SK-N-SH (cell line): Measurements from ENCODE around the gene EXOC6B. TPM values are rescaled to one million over a fixed set of nuclear protein-coding genes. Genes with fewer than 3 reads are reported as not detected.

Source experiments
- CTCF ChIA-PET: fragments of 300-600, 350-600 bp; formaldehyde crosslinking; extraction: SDS; loops from one replicate; lab custom pipeline; 2021; lab: Yijun Ruan, JAX
- POLR2A ChIA-PET: fragments of 350-600 bp; sonication (Branson Sonifier 250); formaldehyde crosslinking; extraction: SDS; loops from one replicate; lab custom pipeline; 2020; ENCODE audit warnings: antibody characterized with exemption, inconsistent platforms; lab: Yijun Ruan, JAX
- DNase-seq: peaks from one replicate; pipeline ENCODE4 v3.0.0; 2012
- H2AFZ ChIP-seq: fragments of 200-600 bp; sonication (generic); 2 replicates; pipeline ENCODE4 v1.8.1; 2016; ENCODE audit warnings: antibody characterized with exemption, mild to moderate bottlenecking, low read depth
- H3F3A ChIP-seq: fragments of 200-600 bp; sonication (generic); replicated peaks from 2 replicates; pipeline ENCODE3; 2016; ENCODE audit warnings: antibody characterized with exemption, mild to moderate bottlenecking; ENCODE audit not compliant: insufficient read depth
- H3K27ac ChIP-seq, 2 experiments: fragments of 200-500 bp in 1 of 2; fragments of 200-600 bp in 1 of 2; sonication (Bioruptor generic) in 1 of 2; sonication (generic), shearing (Covaris generic) in 1 of 2; 2 replicates each; pipeline versions ENCODE4 v1.5.1 to v1.6.1; 2014 to 2016; ENCODE audit warnings: low read depth in 2 of 2, inconsistent platforms in 1 of 2, low read length in 1 of 2, mild to moderate bottlenecking in 1 of 2, mixed read lengths in 1 of 2
- H3K27me3 ChIP-seq: fragments of 200-600 bp; sonication (generic), shearing (Covaris generic); 2 replicates; pipeline ENCODE4 v1.6.1; 2016; ENCODE audit warnings: mixed run types; ENCODE audit not compliant: insufficient read depth
- H3K36me3 ChIP-seq, 2 experiments: fragments of 200-500 bp in 1 of 2; fragments of 200-600 bp in 1 of 2; sonication (Bioruptor generic) in 1 of 2; sonication (generic) in 1 of 2; replicated peaks in 1 of 2; 2 replicates each; pipeline versions ENCODE3 to v1.5.1; 2014 to 2016; ENCODE audit warnings: low read length in 1 of 2, mild to moderate bottlenecking in 1 of 2; ENCODE audit not compliant: insufficient read depth in 2 of 2, control insufficient read depth in 1 of 2
- H3K4me1 ChIP-seq, 2 experiments: fragments of 200-500 bp in 1 of 2; fragments of 200-600 bp in 1 of 2; sonication (Bioruptor generic) in 1 of 2; sonication (generic), shearing (Covaris generic) in 1 of 2; 2 replicates each; pipeline versions ENCODE4 v1.5.1 to v1.6.1; 2014 to 2016; ENCODE audit warnings: low read depth in 1 of 2, low read length in 1 of 2, mixed run types in 1 of 2; ENCODE audit not compliant: insufficient read depth in 2 of 2, control insufficient read depth in 1 of 2
- H3K4me2 ChIP-seq: fragments of 200-600 bp; sonication (generic), shearing (Covaris generic); 2 replicates; pipeline ENCODE4 v1.6.1; 2017; ENCODE audit warnings: mixed run types
- H3K4me3 ChIP-seq, 2 experiments: fragments of 200-500 bp in 1 of 2; fragments of 200-600 bp in 1 of 2; sonication (Bioruptor generic) in 1 of 2; sonication (generic), shearing (Covaris generic) in 1 of 2; 2 replicates each; pipeline versions ENCODE4 v1.5.1 to v1.8.1; 2014 to 2016; ENCODE audit warnings: low read depth in 2 of 2, inconsistent platforms in 1 of 2, low read length in 1 of 2, mild to moderate bottlenecking in 1 of 2, mixed read lengths in 1 of 2, moderate library complexity in 1 of 2
- H3K79me2 ChIP-seq: fragments of 200-600 bp; sonication (generic); 2 replicates; pipeline ENCODE4 v1.8.1; 2017; ENCODE audit warnings: mild to moderate bottlenecking; ENCODE audit not compliant: insufficient read depth
- H3K9ac ChIP-seq: fragments of 200-600 bp; sonication (generic); 2 replicates; pipeline ENCODE4 v1.6.1; 2017; ENCODE audit warnings: mixed run types
- H3K9me2 ChIP-seq: fragments of 200-600 bp; sonication (generic); 2 replicates; pipeline ENCODE4 v1.6.1; 2017; ENCODE audit warnings: mixed run types
- H3K9me3 ChIP-seq: fragments of 200-600 bp; sonication (generic); 2 replicates; pipeline ENCODE4 v1.6.1; 2017; ENCODE audit warnings: mixed run types, mild to moderate bottlenecking, moderate library complexity
- H4K20me1 ChIP-seq: fragments of 200-600 bp; sonication (generic); 2 replicates; pipeline ENCODE4 v1.6.1; 2017; ENCODE audit warnings: mild to moderate bottlenecking, mixed run types; ENCODE audit not compliant: insufficient read depth
- FOXJ3 ChIP-seq: sonication (generic); formaldehyde crosslinking; IDR thresholded peaks from 2 replicates; pipeline ENCODE4 v1.5.1; 2020; ENCODE audit warnings: mild to moderate bottlenecking, missing genetic modification reagents
- FOXM1 ChIP-seq: IDR thresholded peaks from 2 replicates; pipeline ENCODE4 v1.4.0; 2012; ENCODE audit warnings: low read depth, mild to moderate bottlenecking
- MAX ChIP-seq: IDR thresholded peaks from 2 replicates; pipeline ENCODE4 v1.4.0; 2012; ENCODE audit warnings: low read depth
- MEF2A ChIP-seq: IDR thresholded peaks from 2 replicates; pipeline ENCODE4 v1.4.0; 2012; ENCODE audit warnings: low read depth, borderline replicate concordance
- NFIC ChIP-seq: IDR thresholded peaks from 2 replicates; pipeline ENCODE4 v1.4.0; 2012; ENCODE audit warnings: borderline replicate concordance
- SIN3A ChIP-seq: IDR thresholded peaks from 2 replicates; pipeline ENCODE4 v1.6.1; 2012; ENCODE audit warnings: low read depth, mild to moderate bottlenecking, low read length, moderate library complexity, borderline replicate concordance
- ZBTB33 ChIP-seq: IDR thresholded peaks from 2 replicates; pipeline ENCODE4 v1.4.0; 2012; ENCODE audit warnings: low read depth, borderline replicate concordance
- WGBS: methylation state at CpG from one replicate; pipeline ENCODE4 v1.1.6; 2017; ENCODE audit warnings: low lambda C conversion rate; 5-methylcytosine and 5-hydroxymethylcytosine counted together
- polyA plus RNA-seq, 3 experiments: library from polyadenylated mRNA; depleted of rRNA; stranded (reverse); fragments of >200 nt; gene quantifications; 2 replicates each; pipeline ENCODE4 v1.2.3, GENCODE V29; 2012
- TF ChIP-seq, protein P1 (sequence below): IDR thresholded peaks from 2 replicates; pipeline ENCODE4 v1.6.1; 2012; ENCODE audit warnings: mild to moderate bottlenecking, low read depth, low read length, moderate library complexity
- TF ChIP-seq, protein P2 (sequence below): IDR thresholded peaks from 2 replicates; pipeline ENCODE4 v1.4.0; 2012; ENCODE audit warnings: low read depth, borderline replicate concordance

Gene EXOC6B
- polyA plus RNA-seq, 1 of the 3 experiments (the other 2 are of a cell fraction) = 7.4 TPM

DNA sequence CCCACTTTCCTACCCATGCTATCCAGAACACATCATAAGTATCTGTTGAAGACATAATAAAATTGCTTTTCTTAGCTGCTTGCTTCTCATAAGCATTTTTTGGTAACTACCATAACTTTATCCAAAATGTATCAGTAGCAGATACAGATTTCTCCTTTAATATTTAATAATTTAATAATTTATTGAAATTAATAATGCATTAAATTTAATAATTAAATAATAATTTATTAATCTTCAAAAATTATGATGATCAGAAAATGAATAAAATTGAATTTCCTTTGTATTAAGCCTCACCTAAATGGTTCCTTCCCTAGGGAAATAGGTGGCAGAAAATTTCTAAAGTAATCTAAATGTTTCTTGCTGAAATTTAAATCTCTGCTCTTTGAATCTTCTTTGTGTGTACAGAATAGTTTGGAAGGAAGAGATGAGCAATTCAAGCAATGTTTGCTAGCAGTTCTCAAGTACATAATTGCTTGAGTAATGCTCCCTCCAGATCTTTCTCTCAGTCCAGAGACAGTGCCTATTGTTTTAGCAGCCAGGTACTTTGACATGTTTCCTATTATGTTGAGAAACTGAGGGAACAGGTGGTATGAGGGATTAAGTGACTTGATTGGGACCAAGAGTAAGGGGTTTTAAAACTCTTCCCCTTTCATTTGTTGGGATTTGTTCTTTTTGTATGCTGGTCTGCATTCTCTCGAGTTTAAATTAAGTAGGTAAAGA, 555.1 kb downstream of the EXOC6B start:
- Histone ChIP-seq H3K9me3 (no peaks in the 10 kb centered on the region), H3K27ac (no peak overlapping the region), H3K79me2 (no peaks in the 10 kb centered on the region), H2AFZ (no peak overlapping the region)
- POLR2A ChIA-PET = no interaction called here
- WGBS = 60% methylated on average over 1 of the region's 1 CpG
- no peak for TF ChIP-seq FOXJ3
- TF ChIP-seq FOXM1 = no peak
- TF ChIP-seq, protein P1, sequence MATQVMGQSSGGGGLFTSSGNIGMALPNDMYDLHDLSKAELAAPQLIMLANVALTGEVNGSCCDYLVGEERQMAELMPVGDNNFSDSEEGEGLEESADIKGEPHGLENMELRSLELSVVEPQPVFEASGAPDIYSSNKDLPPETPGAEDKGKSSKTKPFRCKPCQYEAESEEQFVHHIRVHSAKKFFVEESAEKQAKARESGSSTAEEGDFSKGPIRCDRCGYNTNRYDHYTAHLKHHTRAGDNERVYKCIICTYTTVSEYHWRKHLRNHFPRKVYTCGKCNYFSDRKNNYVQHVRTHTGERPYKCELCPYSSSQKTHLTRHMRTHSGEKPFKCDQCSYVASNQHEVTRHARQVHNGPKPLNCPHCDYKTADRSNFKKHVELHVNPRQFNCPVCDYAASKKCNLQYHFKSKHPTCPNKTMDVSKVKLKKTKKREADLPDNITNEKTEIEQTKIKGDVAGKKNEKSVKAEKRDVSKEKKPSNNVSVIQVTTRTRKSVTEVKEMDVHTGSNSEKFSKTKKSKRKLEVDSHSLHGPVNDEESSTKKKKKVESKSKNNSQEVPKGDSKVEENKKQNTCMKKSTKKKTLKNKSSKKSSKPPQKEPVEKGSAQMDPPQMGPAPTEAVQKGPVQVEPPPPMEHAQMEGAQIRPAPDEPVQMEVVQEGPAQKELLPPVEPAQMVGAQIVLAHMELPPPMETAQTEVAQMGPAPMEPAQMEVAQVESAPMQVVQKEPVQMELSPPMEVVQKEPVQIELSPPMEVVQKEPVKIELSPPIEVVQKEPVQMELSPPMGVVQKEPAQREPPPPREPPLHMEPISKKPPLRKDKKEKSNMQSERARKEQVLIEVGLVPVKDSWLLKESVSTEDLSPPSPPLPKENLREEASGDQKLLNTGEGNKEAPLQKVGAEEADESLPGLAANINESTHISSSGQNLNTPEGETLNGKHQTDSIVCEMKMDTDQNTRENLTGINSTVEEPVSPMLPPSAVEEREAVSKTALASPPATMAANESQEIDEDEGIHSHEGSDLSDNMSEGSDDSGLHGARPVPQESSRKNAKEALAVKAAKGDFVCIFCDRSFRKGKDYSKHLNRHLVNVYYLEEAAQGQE = no peak
- TF ChIP-seq SIN3A = no peak
- TF ChIP-seq, protein P2, sequence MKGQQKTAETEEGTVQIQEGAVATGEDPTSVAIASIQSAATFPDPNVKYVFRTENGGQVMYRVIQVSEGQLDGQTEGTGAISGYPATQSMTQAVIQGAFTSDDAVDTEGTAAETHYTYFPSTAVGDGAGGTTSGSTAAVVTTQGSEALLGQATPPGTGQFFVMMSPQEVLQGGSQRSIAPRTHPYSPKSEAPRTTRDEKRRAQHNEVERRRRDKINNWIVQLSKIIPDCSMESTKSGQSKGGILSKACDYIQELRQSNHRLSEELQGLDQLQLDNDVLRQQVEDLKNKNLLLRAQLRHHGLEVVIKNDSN = no peak
- TF ChIP-seq MAX = no peak
- no peak for TF ChIP-seq NFIC
- TF ChIP-seq, all 33 proteins: peak for 0
- Histone ChIP-seq H4K20me1 (no peaks in the 10 kb centered on the region), H3K9me2 (no peaks in the 10 kb centered on the region), H3K4me2 (no peak overlapping the region), H3F3A (no peaks in the 10 kb centered on the region), H3K36me3 (no peaks in the 10 kb centered on the region), H3K4me3 (no peak overlapping the region), H3K4me1 (peaks cover 9 to 10% of the 10 kb centered on the region in 2 experiments; a peak in 3 of 4 replicates), H3K27me3 (no peaks in the 10 kb centered on the region), H3K9ac (no peak overlapping the region)
- no peak for DNase-seq
- CTCF ChIA-PET = no interaction called here

GRCh38 chr2:72263776-72264060, 562.1 kb downstream of the EXOC6B start:
- no peak for DNase-seq
- no peak overlapping the region for H3K4me3 ChIP-seq
- TF ChIP-seq ZBTB33 = no peak
- no peak for TF ChIP-seq MEF2A
- TF ChIP-seq, all 33 proteins: peak for 0
- ChIA-PET CTCF (no interaction called here), POLR2A (no interaction called here)
- Histone ChIP-seq H2AFZ (no peak overlapping the region), H3K27ac (no peak overlapping the region), H3K4me1 (peaks cover 0 to 3% of the 10 kb centered on the region in 2 experiments; a peak in 2 of 4 replicates), H3K36me3 (no peaks in the 10 kb centered on the region), H3K79me2 (no peaks in the 10 kb centered on the region), H3K4me2 (peak overlapping the region; percentile 5; the same call in 1 of the 2 replicates), H3K9me3 (no peaks in the 10 kb centered on the region), H3F3A (no peaks in the 10 kb centered on the region), H3K27me3 (no peaks in the 10 kb centered on the region), H3K9me2 (no peaks in the 10 kb centered on the region), H3K9ac (no peak overlapping the region), H4K20me1 (no peaks in the 10 kb centered on the region)
